Breast epithelium (tissue), 4 donors: Measurements from ENCODE around the gene KLK10. TPM values are rescaled to one million over a fixed set of nuclear protein-coding genes. Genes with fewer than 3 reads are reported as not detected.

Experiments
- DNase-seq, 2 donors: peaks; one replicate each; pipeline ENCODE4 v3.0.0-alpha.2; 2019; ENCODE audit warnings: low spot score in 2 of 2
- H3K27ac ChIP-seq, 2 donors: fragments of 200-600 bp; sonication (generic) in 1 of 2; one replicate each; pipeline ENCODE4 v1.5.1; 2016 to 2019; ENCODE audit warnings: mild to moderate bottlenecking in 1 of 2
- H3K27me3 ChIP-seq, 2 donors: fragments of 200-600 bp; sonication (generic) in 1 of 2; one replicate each; pipeline versions ENCODE4 v1.5.1 to v1.6.0; 2017 to 2019; ENCODE audit warnings: control low read depth in 1 of 2, mild to moderate bottlenecking in 1 of 2
- H3K36me3 ChIP-seq: fragments of 200-600 bp; one replicate; pipeline ENCODE4 v1.5.1; 2019
- H3K4me1 ChIP-seq, 2 donors: fragments of 200-600 bp; sonication (generic); one replicate each; pipeline ENCODE4 v1.5.1; 2016 to 2019; ENCODE audit warnings: control low read depth in 1 of 2
- H3K4me3 ChIP-seq, 3 donors: fragments of 200-600 bp; sonication (generic); 1 replicate in 2 of 3; 2 replicates in 1 of 3; pipeline ENCODE4 v1.5.1; 2016 to 2019; ENCODE audit warnings: mild to moderate bottlenecking in 3 of 3, moderate library complexity in 2 of 3
- H3K9me3 ChIP-seq, 2 donors: fragments of 200-600 bp; sonication (generic) in 1 of 2; one replicate each; pipeline ENCODE4 v1.5.1; 2016 to 2019; ENCODE audit warnings: control low read depth in 1 of 2
- POLR2A ChIP-seq: fragments of 450-650 bp; IDR thresholded peaks from one replicate; pipeline ENCODE4 v1.6.1; 2016; ENCODE audit warnings: antibody characterized with exemption, mild to moderate bottlenecking, moderate library complexity
- POLR2AphosphoS5 ChIP-seq, 3 donors: sonication (generic); formaldehyde crosslinking; IDR thresholded peaks; one replicate each; pipeline ENCODE4 v1.6.1; 2017; ENCODE audit warnings: antibody characterized with exemption in 3 of 3
- intact Hi-C: fragments of 100-400 bp; cut with DNase I; formaldehyde crosslinking; loops from one replicate; pipeline ENCODE4 v1.15.1; 2023; ENCODE audit warnings: low total_unique reads
- total RNA-seq, 3 donors: library from RNA; depleted of rRNA; stranded (reverse); fragments of >200 nt; gene quantifications; one replicate each; pipeline ENCODE4 v1.1.0, GENCODE V29; 2016
- TF ChIP-seq, protein P1 (sequence below), 3 donors: fragments of 450-650 bp; IDR thresholded peaks; one replicate each; pipeline ENCODE4 v1.5.1; 2016 to 2017; ENCODE audit warnings: antibody characterized with exemption in 3 of 3, mild to moderate bottlenecking in 3 of 3, moderate library complexity in 3 of 3

The KLK10 gene, protein sequence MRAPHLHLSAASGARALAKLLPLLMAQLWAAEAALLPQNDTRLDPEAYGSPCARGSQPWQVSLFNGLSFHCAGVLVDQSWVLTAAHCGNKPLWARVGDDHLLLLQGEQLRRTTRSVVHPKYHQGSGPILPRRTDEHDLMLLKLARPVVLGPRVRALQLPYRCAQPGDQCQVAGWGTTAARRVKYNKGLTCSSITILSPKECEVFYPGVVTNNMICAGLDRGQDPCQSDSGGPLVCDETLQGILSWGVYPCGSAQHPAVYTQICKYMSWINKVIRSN
- 10 to 100 TPM in 1 of 3 donors, 1 to 10 TPM in 1, not detected in 1; 3.3 to 13.9 TPM for total RNA-seq

DNA sequence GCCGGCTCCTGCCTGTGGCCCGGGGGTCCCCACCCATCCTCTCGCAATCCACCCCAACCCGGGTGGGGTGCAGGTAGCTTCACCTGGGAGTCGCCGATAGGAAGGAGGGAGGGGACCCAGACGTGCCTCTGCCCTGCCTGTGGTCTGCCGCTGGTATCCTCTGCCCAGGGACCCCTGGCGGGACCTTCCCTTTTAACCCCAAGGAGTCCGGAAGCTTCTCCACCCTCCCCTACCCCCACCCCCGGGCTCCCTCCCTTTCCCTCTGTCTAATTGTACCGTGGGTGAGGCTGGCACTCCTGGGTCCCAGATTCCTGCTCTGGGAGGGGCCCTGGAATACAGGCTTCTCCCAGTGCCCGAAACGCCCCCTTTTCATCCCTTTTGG, at the start of gene KLK10:
Gene KLK10 (minus strand): TSS at position 166 of the 382 bp plus-strand sequence. CDS start 579 bp downstream, outside the sequence.
- intact Hi-C loops: loop anchor here (5.0 to 10.0 kb wide), 2 partner anchors 85 to 1662 kb away; no protein-coding TSS in a partner anchor

DNA sequence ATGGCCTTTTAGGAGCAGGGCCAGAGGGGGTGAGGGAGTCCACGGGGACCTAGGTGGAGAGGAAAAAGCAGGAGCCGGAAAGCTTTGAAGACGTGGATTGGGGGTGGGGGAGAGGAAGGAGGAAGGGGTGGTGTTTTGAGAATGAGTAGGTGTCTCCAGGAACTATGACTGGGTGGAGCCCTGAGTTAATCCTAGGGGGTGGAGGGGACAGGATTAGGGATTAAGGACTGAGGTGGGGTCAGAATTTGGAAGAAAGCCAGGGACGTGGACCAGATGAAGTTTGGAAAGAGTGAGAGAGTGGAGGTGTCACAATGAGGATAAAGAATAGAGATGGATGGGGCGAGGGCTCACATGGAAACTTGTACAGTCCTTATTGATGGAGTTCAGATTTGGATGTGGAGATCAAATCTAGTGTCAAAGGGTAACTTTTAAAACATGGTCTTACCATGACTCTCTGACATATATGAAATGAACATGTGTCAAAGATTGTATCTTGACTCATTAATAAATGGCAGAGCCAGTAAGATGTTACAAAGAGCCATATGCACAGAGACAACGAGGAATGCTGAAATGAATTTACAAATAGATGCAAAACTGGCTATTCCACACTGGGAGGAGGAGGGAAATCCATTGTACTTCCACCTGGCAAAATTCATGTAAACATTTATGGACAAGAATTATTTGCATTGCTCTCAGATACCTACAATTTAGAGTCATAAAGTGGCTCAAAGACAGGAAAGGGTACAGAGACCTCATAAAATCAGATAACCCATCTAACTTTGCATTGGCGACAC, 47.1 kb upstream of the KLK10 start:
- DNase-seq: no peak
- Histone ChIP-seq H3K27ac (no peak overlapping the region), H3K36me3 (no peaks in the 10 kb centered on the region), H3K9me3 (no peaks in the 10 kb centered on the region), H3K4me1 (no peaks in the 10 kb centered on the region), H3K27me3 (no peaks in the 10 kb centered on the region), H3K4me3 (no peak overlapping the region)
- no peak for TF ChIP-seq POLR2AphosphoS5 (IDR thresholded peaks at IDR 0.05)
- TF ChIP-seq, protein P1, sequence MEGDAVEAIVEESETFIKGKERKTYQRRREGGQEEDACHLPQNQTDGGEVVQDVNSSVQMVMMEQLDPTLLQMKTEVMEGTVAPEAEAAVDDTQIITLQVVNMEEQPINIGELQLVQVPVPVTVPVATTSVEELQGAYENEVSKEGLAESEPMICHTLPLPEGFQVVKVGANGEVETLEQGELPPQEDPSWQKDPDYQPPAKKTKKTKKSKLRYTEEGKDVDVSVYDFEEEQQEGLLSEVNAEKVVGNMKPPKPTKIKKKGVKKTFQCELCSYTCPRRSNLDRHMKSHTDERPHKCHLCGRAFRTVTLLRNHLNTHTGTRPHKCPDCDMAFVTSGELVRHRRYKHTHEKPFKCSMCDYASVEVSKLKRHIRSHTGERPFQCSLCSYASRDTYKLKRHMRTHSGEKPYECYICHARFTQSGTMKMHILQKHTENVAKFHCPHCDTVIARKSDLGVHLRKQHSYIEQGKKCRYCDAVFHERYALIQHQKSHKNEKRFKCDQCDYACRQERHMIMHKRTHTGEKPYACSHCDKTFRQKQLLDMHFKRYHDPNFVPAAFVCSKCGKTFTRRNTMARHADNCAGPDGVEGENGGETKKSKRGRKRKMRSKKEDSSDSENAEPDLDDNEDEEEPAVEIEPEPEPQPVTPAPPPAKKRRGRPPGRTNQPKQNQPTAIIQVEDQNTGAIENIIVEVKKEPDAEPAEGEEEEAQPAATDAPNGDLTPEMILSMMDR (IDR thresholded peaks at IDR 0.05): no peak
- TF ChIP-seq POLR2A: no peak
- intact Hi-C loops: no loop called here

More for the DNA sequence above, at the start of gene KLK10:
- Histone ChIP-seq H3K4me1 (peaks cover 0 to 3% of the 10 kb centered on the region in 2 donors), H3K27me3 (peaks cover 0 to 18% of the 10 kb centered on the region in 2 donors), H3K27ac (peak within 1 kb of the TSS; percentile 85 to 97), H3K4me3 (peak within 1 kb of the TSS; percentile 6 to 77 (median 61)), H3K9me3 (no peaks in the 10 kb centered on the region), H3K36me3 (no peaks in the 10 kb centered on the region)
- TF ChIP-seq POLR2AphosphoS5 (IDR thresholded peaks at IDR 0.05) (no peak), POLR2A (no peak)
- TF ChIP-seq, protein P1 (IDR thresholded peaks at IDR 0.05): no peak
- DNase-seq: peak in 1 of 2 donors; percentile 64

DNA sequence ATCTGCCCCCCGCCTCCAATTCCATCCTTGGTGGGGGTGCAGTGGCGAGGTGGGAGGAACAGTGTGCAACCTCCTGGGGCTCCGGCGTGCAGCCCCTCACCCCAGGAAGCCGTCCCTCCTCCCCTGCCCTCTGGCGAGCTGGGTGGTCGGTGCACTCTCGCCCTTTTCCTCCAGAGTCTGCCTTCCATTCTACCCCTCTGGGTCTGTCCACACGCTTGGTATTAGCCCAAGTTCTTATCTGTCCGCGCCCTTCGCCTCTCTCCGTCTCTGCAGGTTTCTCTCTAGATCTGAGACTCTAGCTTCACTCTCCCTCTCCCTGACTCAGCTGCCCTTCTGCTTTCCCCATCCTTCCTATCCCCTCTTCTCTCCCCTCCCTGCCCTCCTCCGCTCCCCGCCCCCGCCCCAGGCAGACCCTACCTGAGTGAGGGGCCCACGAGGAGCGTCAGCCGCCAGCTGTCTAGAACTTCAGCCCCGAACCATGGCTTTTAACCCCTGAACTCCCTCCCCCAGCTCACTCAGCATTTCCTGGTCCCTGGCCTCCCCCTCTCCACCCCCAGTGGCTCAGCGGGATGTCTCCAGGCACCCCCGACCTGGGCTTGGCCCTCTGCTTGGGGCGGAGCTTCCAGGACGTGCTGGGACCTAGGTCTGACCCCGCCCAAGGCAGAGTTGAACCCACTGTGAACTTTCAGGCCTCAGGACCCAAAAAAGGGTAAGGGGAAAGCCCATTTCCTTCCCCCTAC, 45.9 kb upstream of the KLK10 start:
- intact Hi-C loops: no loop called here
- H3K27me3 ChIP-seq: no peaks in the 10 kb centered on the region
- H3K4me3 ChIP-seq: peak overlapping the region in 2 of 3 donors; percentile 53 to 58

DNA sequence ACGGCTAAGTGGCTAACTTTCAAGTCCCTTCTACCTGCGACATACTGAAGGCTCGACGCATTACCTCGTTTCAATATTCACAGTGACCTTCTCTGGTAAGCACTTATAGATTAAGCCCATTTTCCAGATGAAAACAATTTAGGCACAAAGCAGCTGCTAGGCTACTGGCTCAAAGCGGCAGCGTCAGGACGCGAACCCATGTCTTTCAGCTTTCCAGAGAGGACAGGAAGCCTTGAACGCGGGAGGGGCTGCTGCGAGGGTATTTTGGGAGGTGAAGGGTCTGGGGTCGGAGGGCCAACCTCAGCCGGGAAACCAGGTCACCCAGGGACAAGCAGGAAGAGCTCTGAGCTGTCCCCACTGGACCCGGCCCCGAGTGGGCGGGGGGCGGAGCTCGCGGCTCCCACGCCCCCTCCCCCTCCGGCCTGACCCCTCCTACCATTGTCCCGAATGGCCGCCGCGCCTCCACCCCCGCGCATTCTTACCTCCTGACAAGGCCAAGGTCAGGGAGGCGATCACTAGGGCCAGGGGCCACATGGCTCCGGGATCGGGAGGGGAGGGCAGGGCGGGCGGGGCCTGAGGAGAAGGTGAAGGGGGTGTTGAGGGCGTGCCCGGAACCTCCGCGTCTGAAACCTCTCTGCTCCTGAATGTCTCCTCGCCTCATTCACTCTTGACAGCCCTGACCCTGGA, 45.2 kb upstream of the KLK10 start, which contains the start of gene KLK13:
Gene KLK13 (minus strand): TSS at position 559 of the 687 bp plus-strand sequence. CDS start 25 bp downstream, at position 534.
- H3K27me3 ChIP-seq: no peaks in the 10 kb centered on the region
- H3K4me3 ChIP-seq: peak within 1 kb of the TSS in 2 of 3 donors; percentile 53 to 58

More for the DNA sequence above, 45.9 kb upstream of the KLK10 start:
- H3K27ac ChIP-seq: peak overlapping the region in 1 of 2 donors; percentile 8
- no peaks in the 10 kb centered on the region for H3K4me1 ChIP-seq
- TF ChIP-seq POLR2A: no peak
- TF ChIP-seq POLR2AphosphoS5 (IDR thresholded peaks at IDR 0.05): no peak
- TF ChIP-seq, protein P1 (IDR thresholded peaks at IDR 0.05): no peak
- no peak for DNase-seq
- H3K9me3 ChIP-seq: no peaks in the 10 kb centered on the region
- H3K36me3 ChIP-seq: no peaks in the 10 kb centered on the region

More for the DNA sequence above, 45.2 kb upstream of the KLK10 start, which contains the start of gene KLK13:
- no peaks in the 10 kb centered on the region for H3K9me3 ChIP-seq
- no peaks in the 10 kb centered on the region for H3K4me1 ChIP-seq
- TF ChIP-seq POLR2AphosphoS5 (IDR thresholded peaks at IDR 0.05): no peak
- TF ChIP-seq POLR2A: no peak
- TF ChIP-seq, protein P1 (IDR thresholded peaks at IDR 0.05): no peak
- peak in 1 of 2 donors; percentile 41 for DNase-seq
- peak within 1 kb of the TSS in 1 of 2 donors; percentile 30 for H3K27ac ChIP-seq
- intact Hi-C loops: no loop called here
- no peaks in the 10 kb centered on the region for H3K36me3 ChIP-seq
